Measurements from ENCODE around the gene NUP42. TPM values are rescaled to one million over a fixed set of nuclear protein-coding genes. Genes with fewer than 3 reads are reported as not detected.

The NUP42 gene
- total and polyA plus RNA-seq, 9 of the 15 experiments (the other 6 are each of a cell fraction or from before 2014, with no cell fraction given) = 41.8 to 86.4 (median 71.2) TPM

- TF ChIP-seq ZNF407 (IDR thresholded peaks at IDR 0.05; ENCODE audit: low read depth) (no peak), ELK3 (CRISPR knock-in tag; IDR thresholded peaks at IDR 0.05) (no peak), CXXC5 (CRISPR knock-in tag; IDR thresholded peaks at IDR 0.05) (0 out of 2 replicates have a peak, but pooled peaks have one; percentile 23), RBFOX2 (IDR thresholded peaks at IDR 0.05; ENCODE audit: low read depth, low read length) (0 out of 2 replicates have a peak, but pooled peaks have one; percentile 32), SNIP1 (IDR thresholded peaks at IDR 0.05; ENCODE audit: low read depth) (no peak), DPF2 (IDR thresholded peaks at IDR 0.05) (peak; percentile 46; the same call in 1 of the 2 replicates), SFPQ (IDR thresholded peaks at IDR 0.05; ENCODE audit: low read depth, low read length) (no peak), KLF10 (CRISPR knock-in tag; IDR thresholded peaks at IDR 0.05) (no peak), ADNP (tag; IDR thresholded peaks at IDR 0.05) (peak; percentile 78), TFE3 (CRISPR knock-in tag; IDR thresholded peaks at IDR 0.05) (peak; percentile 69), TSC22D4 (tag; IDR thresholded peaks at IDR 0.05) (no peak), ZNF766 (CRISPR knock-in tag; conservative IDR thresholded peaks at IDR 0.05) (no peak), RBBP5 (IDR thresholded peaks at IDR 0.05; ENCODE audit: borderline replicate concordance, insufficient read depth, low read length, poor library complexity, severe bottlenecking) (no peak), POLR3A (IDR thresholded peaks at IDR 0.05; ENCODE audit: borderline replicate concordance, extremely low read depth, insufficient read depth, insufficient read length) (no peak)
Observed at GRCh38 chr7:23183279-23184012, 1.6 kb downstream of the NUP42 start (continued).
